HG02840 (cell line): ENCODE data around the gene ATP8A2.

Experiments
- ATAC-seq: cut with Tn5 transposase; IDR thresholded peaks from one replicate; pipeline ENCODE4 v1.9.1; 2021; ENCODE audit warnings: mild to moderate bottlenecking, moderate library complexity, moderate number of reproducible peaks; ENCODE audit not compliant: unreplicated experiment, low FRiP score

The ATP8A2 gene

GRCh38 chr13:25978961-25979360 lies 607.2 kb downstream of the ATP8A2 start:
- ATAC-seq: no peak

- no peak for ATAC-seq
Observed at GRCh38 chr13:25979371-25979770, 607.6 kb downstream of the ATP8A2 start.

GRCh38 chr13:25980255-25980654 lies 608.5 kb downstream of the ATP8A2 start:
- no peak for ATAC-seq

- no peak for ATAC-seq
Observed at GRCh38 chr13:25981060-25981459, 609.3 kb downstream of the ATP8A2 start.

DNA sequence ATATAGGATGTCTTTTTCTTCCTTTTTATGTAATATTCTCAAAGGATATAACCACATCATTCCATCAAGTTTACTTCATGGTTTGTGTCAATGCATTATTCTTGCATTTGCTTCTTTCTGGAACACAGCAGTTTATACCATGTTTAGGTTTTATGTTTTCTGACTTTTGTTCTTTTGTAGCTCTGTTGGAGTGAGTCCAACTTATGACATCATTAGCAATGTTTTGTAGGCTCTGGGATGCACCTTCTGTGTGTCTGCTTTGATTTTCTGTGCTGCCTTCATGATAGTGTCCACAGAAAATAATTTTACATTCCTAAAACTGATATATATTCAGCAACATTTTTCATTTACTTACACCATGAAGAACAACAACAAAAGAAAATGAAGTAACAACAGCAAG lies 611.1 kb downstream of the ATP8A2 start:
- ATAC-seq: no peak

GRCh38 chr13:25987987-25988386 lies 616.2 kb downstream of the ATP8A2 start:
- ATAC-seq: no peak

DNA sequence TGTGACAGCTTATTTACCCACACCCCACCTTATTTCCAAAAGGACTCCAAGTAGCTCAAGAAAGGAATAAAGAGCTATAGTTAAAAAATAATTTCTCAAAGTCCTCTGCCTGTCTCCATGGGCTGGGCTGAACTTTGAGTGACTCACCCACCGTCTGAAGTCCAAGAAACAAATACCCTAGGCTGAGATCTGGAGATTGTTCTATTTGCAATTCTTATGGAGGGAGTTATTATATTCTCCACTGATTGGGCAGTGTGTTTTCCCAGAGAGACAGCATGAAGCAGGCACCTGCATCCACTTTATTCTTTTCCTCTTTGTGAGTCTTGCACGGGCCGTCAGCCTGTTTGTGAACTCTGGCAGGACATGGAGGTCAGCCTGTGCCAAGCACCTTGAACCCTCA lies 616.9 kb downstream of the ATP8A2 start:
- no peak for ATAC-seq

GRCh38 chr13:25990801-25991200 lies 619.0 kb downstream of the ATP8A2 start:
- no peak for ATAC-seq

DNA sequence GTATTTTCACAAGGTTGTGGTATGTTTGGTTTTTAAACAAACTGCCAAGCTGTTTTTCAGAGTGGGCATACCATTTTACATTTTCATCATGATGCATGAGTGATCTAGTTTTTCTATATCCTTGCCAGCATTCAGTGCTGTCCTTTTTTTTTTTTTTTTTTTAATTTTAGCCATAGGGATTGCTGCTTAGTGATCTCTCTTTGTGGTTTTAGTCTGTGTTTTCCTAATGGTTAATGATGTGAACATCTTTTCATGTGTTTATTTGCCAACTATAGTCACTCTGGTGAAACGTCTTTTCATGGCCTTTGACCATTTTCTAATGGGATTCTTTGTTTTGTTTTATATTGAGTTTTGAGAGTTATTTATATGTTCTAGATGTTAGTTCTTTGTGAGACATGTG lies 620.3 kb downstream of the ATP8A2 start:
- no peak for ATAC-seq

DNA sequence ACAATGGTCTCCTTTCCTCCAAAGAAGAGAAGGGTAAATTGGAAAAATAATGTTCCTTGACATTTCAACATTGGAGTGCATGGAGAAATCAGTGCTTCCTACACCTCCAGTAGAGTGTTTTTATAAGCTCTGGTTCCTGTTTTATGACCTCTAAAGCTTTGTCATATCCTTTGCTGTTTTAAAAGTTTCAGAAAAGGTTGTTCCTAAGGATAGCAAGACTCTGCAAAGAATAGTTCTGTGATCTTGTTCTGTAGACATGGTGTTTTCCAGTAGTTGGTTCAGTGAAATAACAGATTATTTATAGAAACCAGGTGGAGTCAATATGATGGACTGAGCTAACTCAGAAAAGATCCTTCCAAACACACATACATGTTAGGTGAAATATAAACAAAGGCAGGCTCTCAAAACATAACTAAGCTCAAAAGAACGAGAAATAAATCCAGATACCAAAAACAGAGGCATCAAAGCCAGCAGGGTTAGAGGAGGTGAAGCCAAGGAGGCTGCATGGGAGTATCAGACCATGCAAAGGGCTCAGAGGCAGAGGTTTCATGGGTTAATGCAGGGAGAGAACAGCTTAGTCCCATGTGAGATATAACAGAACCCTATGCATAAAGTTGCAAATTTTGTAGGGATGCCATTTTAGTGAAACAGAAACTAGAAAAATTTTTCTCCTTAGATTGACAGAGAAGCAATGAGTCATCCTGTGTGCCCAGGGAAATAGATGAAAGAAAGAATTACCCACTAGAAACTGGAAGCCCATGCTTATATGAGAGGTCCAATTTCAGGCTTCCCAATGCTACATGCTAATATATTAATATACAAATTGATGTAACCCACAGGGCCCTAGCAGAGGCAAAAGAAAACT lies 635.7 kb downstream of the ATP8A2 start:
- no peak for ATAC-seq

DNA sequence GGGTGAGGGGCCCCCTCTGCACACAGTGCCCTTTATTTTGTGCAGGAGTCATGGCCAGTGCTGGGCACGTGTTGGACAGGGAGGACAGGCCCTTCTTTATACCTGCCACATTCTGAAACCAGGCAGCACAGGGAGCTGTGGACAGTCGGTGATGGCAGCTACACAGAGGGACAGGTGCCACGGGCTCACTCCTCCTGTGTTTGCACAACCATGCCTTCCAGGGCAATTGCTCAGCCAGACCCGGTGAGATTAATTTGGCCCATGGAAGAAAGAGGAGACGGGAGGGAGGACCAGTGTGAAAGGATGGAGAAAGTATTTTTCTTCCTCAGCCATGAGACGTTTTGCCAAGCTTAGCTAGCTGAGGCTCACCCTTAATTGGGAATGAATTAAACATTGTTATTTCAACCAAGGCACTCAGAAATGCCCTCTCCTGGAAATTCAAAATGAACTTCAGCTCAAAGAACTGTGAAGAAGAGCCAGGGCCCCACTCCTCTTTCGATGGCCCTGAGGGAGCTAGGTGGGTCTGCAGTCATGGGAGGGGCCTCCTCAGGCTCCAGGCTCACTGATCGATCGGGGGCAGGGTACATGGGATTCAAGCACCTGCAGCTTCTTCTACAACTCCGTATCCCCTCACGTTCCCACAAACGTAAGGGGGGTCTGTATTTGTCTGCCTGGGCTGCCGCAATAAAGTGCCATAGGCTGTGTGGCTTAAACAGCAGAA lies 638.9 kb downstream of the ATP8A2 start:
- no peak for ATAC-seq

GRCh38 chr13:26011208-26011573 lies 639.4 kb downstream of the ATP8A2 start:
- no peak for ATAC-seq

GRCh38 chr13:26011996-26012821 lies 640.4 kb downstream of the ATP8A2 start:
- ATAC-seq: no peak

DNA sequence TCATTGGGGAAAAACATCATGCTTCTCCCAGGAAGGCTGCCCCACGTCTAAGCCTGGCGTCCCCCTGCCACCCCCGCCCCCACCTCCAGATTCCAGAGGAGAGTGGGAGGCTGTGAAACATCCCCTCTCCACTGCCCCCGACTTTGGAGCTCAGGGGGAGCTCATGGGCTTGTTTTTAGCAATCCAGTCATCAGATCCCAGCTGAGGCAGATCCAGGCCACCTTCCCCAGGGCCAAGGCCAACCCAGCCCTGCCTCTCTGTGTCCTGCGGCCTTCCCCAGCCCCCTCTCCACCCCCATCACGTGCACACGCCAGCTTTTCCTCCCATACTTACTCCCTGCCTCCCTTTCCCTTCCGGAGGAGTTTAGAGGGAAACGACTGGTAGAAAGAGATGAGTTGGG lies 641.2 kb downstream of the ATP8A2 start:
- ATAC-seq: no peak

DNA sequence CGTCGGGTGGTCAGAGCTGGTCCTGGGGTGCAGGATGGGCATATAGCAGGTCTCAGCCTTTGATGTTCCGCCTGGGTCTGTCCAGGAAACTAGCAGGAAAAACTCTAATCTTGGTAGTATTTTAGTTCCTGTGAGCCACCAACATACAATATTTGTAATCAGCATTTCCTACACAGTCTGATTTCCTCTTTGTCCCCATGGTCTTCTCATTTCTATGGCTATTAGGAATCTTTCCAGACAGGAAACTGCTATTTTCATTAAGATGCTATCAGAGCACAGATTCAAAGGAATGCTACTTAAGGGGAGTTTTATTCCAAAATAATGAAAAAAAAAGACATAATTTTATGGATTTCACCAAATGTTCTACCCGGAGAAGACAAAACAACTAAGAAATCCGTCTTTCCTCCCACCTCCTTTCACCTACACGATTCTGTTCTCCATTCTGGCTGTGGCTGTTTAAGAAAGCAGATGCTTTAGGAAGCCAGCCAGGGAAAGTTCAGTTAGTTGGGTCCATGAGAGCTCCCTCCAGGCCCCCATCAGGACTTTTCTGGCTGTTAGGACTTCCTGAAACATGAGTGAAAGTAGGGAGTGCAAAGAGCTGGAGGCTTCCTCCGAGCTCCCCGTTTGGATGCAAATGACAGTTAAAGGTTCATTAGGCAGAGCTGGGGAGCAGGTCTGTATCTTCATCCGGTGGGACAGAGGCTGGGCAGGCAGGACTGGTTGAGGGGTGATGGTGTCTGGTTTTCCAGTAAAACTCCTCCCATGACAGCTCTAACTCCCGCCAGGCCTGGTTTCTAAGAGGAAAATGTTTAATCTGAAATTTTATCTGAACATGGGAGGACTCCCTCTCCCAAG lies 643.7 kb downstream of the ATP8A2 start:
- ATAC-seq: no peak

DNA sequence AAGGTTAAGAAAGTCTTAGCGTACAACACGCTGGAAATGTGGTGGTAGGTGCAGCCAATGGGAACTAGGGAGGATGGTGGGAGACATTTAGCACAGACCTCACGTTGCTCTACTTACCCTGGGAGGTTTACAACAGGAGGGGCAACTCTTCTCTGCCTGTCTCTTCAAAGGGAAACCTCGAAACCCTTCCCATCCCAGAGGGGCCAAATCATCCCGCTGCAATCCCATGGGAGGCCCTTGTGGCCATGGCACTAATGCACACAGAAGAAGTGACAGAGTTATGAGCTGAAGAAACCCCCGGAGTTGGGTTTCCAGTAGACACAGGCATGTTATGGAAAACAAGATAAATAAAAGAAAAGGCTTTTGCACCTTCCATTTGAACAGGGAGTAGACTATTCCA lies 644.4 kb downstream of the ATP8A2 start:
- no peak for ATAC-seq

- ATAC-seq: no peak
Observed at GRCh38 chr13:26017196-26017921, 645.6 kb downstream of the ATP8A2 start.

- ATAC-seq: no peak
Observed at GRCh38 chr13:26017932-26018665, 646.3 kb downstream of the ATP8A2 start.

- no peak for ATAC-seq
Observed at GRCh38 chr13:26019251-26019650, 647.5 kb downstream of the ATP8A2 start.
